CD4-positive, CD25-positive, alpha-beta regulatory T cell (primary cell): ENCODE data around the gene DLG2. TPM values are rescaled to one million over a fixed set of nuclear protein-coding genes. Genes with fewer than 3 reads are reported as not detected.

Source experiments
- ATAC-seq, 2 donors: fragments of 150-1000 bp; cut with Tn5 transposase; one replicate each; pipeline ENCODE4 v1.10.0; 2021; ENCODE audit warnings: low read depth in 2 of 2, moderate number of reproducible peaks in 2 of 2, moderate library complexity in 1 of 2
- DNase-seq, 3 donors: peaks; one replicate each; pipeline versions ENCODE4 v3.0.0 to v3.0.0-alpha.2; 2012 to 2022; ENCODE audit warnings: mixed read lengths in 1 of 3
- H3K27ac ChIP-seq: one replicate; pipeline ENCODE4 v1.7.0; 2013; ENCODE audit warnings: mild to moderate bottlenecking, low read length; ENCODE audit not compliant: insufficient read depth, poor library complexity, severe bottlenecking
- H3K27me3 ChIP-seq: one replicate; pipeline ENCODE4 v1.7.0; 2013; ENCODE audit warnings: low read length; ENCODE audit not compliant: control insufficient read depth, insufficient read depth
- H3K36me3 ChIP-seq: one replicate; pipeline ENCODE4 v1.7.0; 2013; ENCODE audit warnings: mild to moderate bottlenecking, low read length, moderate library complexity; ENCODE audit not compliant: control insufficient read depth, insufficient read depth
- H3K4me1 ChIP-seq: 2 replicates; pipeline ENCODE4 v1.7.0; 2013; ENCODE audit warnings: mild to moderate bottlenecking, low read length; ENCODE audit not compliant: insufficient read depth, control insufficient read depth, poor library complexity, severe bottlenecking
- H3K4me3 ChIP-seq: one replicate; pipeline ENCODE4 v1.7.0; 2013; ENCODE audit warnings: low read depth, mild to moderate bottlenecking, low read length, moderate library complexity
- H3K9me3 ChIP-seq, 2 experiments: 1 replicate in 1 of 2; 2 replicates in 1 of 2; pipeline ENCODE4 v1.7.0; 2013; ENCODE audit warnings: low read length in 2 of 2, mild to moderate bottlenecking in 1 of 2, moderate library complexity in 1 of 2; ENCODE audit not compliant: control insufficient read depth in 2 of 2
- H3K27ac Mint-ChIP-seq, 3 donors: one replicate each; pipeline ENCODE4 v1.8.0; 2020 to 2022; ENCODE audit warnings: mild to moderate bottlenecking in 3 of 3, mixed read lengths in 3 of 3, moderate library complexity in 2 of 3
- H3K27me3 Mint-ChIP-seq: one replicate; pipeline ENCODE4 v1.8.0; 2022; ENCODE audit warnings: mild to moderate bottlenecking, mixed read lengths
- H3K36me3 Mint-ChIP-seq: one replicate; pipeline ENCODE4 v1.8.0; 2020; ENCODE audit warnings: mixed read lengths
- H3K4me1 Mint-ChIP-seq, 4 donors: one replicate each; pipeline ENCODE4 v1.8.0; 2020 to 2022; ENCODE audit warnings: mixed read lengths in 4 of 4, mild to moderate bottlenecking in 1 of 4
- H3K4me3 Mint-ChIP-seq, 4 donors: one replicate each; pipeline ENCODE4 v1.8.0; 2020 to 2022; ENCODE audit warnings: mild to moderate bottlenecking in 4 of 4, mixed read lengths in 4 of 4, moderate library complexity in 3 of 4
- H3K9me3 Mint-ChIP-seq, 7 donors: one replicate each; pipeline ENCODE4 v1.8.0; 2020 to 2022; ENCODE audit warnings: mixed read lengths in 7 of 7, mild to moderate bottlenecking in 3 of 7, moderate library complexity in 2 of 7
- polyA plus RNA-seq, 4 donors: library from polyadenylated mRNA; unstranded; fragments of 300-500 nt; fragmentation: Illumina TruSeq; gene quantifications; one replicate each; pipeline ENCODE4 v1.2.3, GENCODE V29; 2021
- total RNA-seq: library from RNA; stranded (reverse); gene quantifications from one replicate; pipeline ENCODE4 v1.2.3, GENCODE V29; 2022

DLG2 gene
- total and polyA plus RNA-seq, 5 donors from 2014 or later, result 0.26 to 2.0 (median 0.94) TPM

DNA sequence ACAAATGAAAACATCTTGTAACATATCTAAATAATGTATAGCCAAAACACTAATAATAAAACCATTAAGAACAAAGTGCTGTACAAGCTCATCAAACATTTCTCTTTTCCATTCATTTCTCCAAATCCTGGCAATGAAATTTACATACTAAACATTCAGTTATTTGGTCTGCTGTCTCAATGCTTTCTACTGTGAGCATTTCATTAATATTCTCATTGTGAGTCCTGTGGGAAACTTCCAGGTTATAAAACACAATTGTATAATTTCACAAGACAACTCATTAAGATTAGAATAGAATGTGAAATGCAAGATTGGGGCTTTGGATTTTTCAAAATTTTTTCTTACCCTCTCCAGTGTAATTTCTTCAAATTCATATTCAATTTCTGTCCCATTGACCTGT is 1464.0 kb downstream of the DLG2 start:
- Mint-ChIP-seq H3K4me1 (no peaks in the 10 kb centered on the region), H3K9me3 (peaks cover 2 to 35% (median 11%) of the 10 kb centered on the region in 7 donors), H3K27ac (no peak overlapping the region), H3K4me3 (no peak overlapping the region), H3K27me3 (no peaks in the 10 kb centered on the region), H3K36me3 (no peaks in the 10 kb centered on the region)
- H3K4me3 ChIP-seq, result no peak overlapping the region
- H3K36me3 ChIP-seq, result no peaks in the 10 kb centered on the region
- H3K27ac ChIP-seq, result no peak overlapping the region
- DNase-seq (no peak), ATAC-seq (no peak)
- no peaks in the 10 kb centered on the region for H3K9me3 ChIP-seq
- H3K4me1 ChIP-seq, result no peaks in the 10 kb centered on the region
- no peaks in the 10 kb centered on the region for H3K27me3 ChIP-seq

- no peak overlapping the region for H3K27ac Mint-ChIP-seq
- H3K36me3 ChIP-seq, result no peaks in the 10 kb centered on the region
These were observed 1469.5 kb downstream of the DLG2 start for GRCh38 chr11:84157639-84158038.

GRCh38 chr11:84146826-84147225 is 1480.3 kb downstream of the DLG2 start:
- H3K36me3 Mint-ChIP-seq, result no peaks in the 10 kb centered on the region
- Histone ChIP-seq H3K27ac (no peak overlapping the region), H3K27me3 (no peaks in the 10 kb centered on the region), H3K9me3 (no peaks in the 10 kb centered on the region), H3K4me3 (no peak overlapping the region), H3K4me1 (no peaks in the 10 kb centered on the region), H3K36me3 (no peaks in the 10 kb centered on the region)
- no peak overlapping the region for H3K27ac Mint-ChIP-seq
- no peaks in the 10 kb centered on the region for H3K4me1 Mint-ChIP-seq
- DNase-seq, result no peak
- no peak for ATAC-seq
- H3K4me3 Mint-ChIP-seq, result no peak overlapping the region
- H3K9me3 Mint-ChIP-seq, result peaks cover 2 to 15% (median 7%) of the 10 kb centered on the region in 7 donors
- no peaks in the 10 kb centered on the region for H3K27me3 Mint-ChIP-seq

More at GRCh38 chr11:84157639-84158038, 1469.5 kb downstream of the DLG2 start:
- Mint-ChIP-seq H3K27me3 (no peaks in the 10 kb centered on the region), H3K4me3 (no peak overlapping the region), H3K36me3 (no peaks in the 10 kb centered on the region), H3K9me3 (peaks cover 4 to 42% (median 11%) of the 10 kb centered on the region in 7 donors), H3K4me1 (no peaks in the 10 kb centered on the region)
- Histone ChIP-seq H3K4me1 (no peaks in the 10 kb centered on the region), H3K27ac (no peak overlapping the region), H3K27me3 (no peaks in the 10 kb centered on the region), H3K9me3 (peaks cover 0 to 6% of the 10 kb centered on the region in 2 experiments), H3K4me3 (no peak overlapping the region)
- DNase-seq, result no peak
- no peak for ATAC-seq

- Mint-ChIP-seq H3K27ac (no peak overlapping the region), H3K27me3 (no peaks in the 10 kb centered on the region), H3K4me1 (no peaks in the 10 kb centered on the region), H3K9me3 (peaks cover 2 to 9% (median 4%) of the 10 kb centered on the region in 7 donors), H3K4me3 (no peak overlapping the region), H3K36me3 (no peaks in the 10 kb centered on the region)
- DNase-seq (no peak), ATAC-seq (no peak)
- no peaks in the 10 kb centered on the region for H3K36me3 ChIP-seq
- no peaks in the 10 kb centered on the region for H3K4me1 ChIP-seq
- no peak overlapping the region for H3K27ac ChIP-seq
- no peaks in the 10 kb centered on the region for H3K9me3 ChIP-seq
- H3K4me3 ChIP-seq, result no peak overlapping the region
- H3K27me3 ChIP-seq, result no peaks in the 10 kb centered on the region
These were observed 1481.4 kb downstream of the DLG2 start for GRCh38 chr11:84145616-84146185.

GRCh38 chr11:84144531-84144930 is 1482.6 kb downstream of the DLG2 start:
- no peaks in the 10 kb centered on the region for H3K27me3 ChIP-seq
- H3K4me1 Mint-ChIP-seq, result no peaks in the 10 kb centered on the region
- H3K4me3 ChIP-seq, result no peak overlapping the region
- H3K9me3 ChIP-seq, result no peaks in the 10 kb centered on the region
- H3K36me3 ChIP-seq, result no peaks in the 10 kb centered on the region
- no peaks in the 10 kb centered on the region for H3K36me3 Mint-ChIP-seq
- no peaks in the 10 kb centered on the region for H3K27me3 Mint-ChIP-seq
- H3K9me3 Mint-ChIP-seq, result peaks cover 0 to 9% (median 2%) of the 10 kb centered on the region in 7 donors
- ATAC-seq, result no peak
- DNase-seq, result no peak
- H3K27ac Mint-ChIP-seq, result no peak overlapping the region
- no peak overlapping the region for H3K27ac ChIP-seq
- no peak overlapping the region for H3K4me3 Mint-ChIP-seq
- H3K4me1 ChIP-seq, result no peaks in the 10 kb centered on the region

DNA sequence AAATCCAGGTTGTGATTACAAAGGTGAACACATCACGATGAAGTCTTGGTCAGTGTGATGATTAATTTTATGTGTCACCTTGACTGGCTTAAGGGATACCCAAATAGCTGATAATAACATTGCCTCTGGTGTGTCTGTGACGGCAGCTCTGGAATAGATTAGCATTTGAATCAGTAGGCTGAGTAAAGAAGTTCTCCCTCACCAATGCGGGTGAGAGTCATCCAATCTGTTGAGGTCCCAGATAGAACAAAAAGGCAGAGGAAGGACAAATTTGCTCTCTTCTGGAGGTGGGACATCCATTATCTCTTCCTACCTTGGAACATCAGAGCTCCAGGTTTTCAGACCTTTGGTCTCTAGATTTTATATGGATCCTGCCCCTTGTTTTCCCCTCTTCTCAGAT is 1484.7 kb downstream of the DLG2 start:
- H3K4me3 ChIP-seq, result no peak overlapping the region
- Mint-ChIP-seq H3K36me3 (no peaks in the 10 kb centered on the region), H3K9me3 (peaks cover 0 to 11% (median 5%) of the 10 kb centered on the region in 7 donors), H3K4me1 (no peaks in the 10 kb centered on the region), H3K27me3 (no peaks in the 10 kb centered on the region), H3K27ac (no peak overlapping the region), H3K4me3 (no peak overlapping the region)
- no peak overlapping the region for H3K27ac ChIP-seq
- H3K9me3 ChIP-seq, result no peaks in the 10 kb centered on the region
- DNase-seq, result no peak
- no peaks in the 10 kb centered on the region for H3K4me1 ChIP-seq
- no peaks in the 10 kb centered on the region for H3K27me3 ChIP-seq
- ATAC-seq, result no peak
- no peaks in the 10 kb centered on the region for H3K36me3 ChIP-seq

DNA sequence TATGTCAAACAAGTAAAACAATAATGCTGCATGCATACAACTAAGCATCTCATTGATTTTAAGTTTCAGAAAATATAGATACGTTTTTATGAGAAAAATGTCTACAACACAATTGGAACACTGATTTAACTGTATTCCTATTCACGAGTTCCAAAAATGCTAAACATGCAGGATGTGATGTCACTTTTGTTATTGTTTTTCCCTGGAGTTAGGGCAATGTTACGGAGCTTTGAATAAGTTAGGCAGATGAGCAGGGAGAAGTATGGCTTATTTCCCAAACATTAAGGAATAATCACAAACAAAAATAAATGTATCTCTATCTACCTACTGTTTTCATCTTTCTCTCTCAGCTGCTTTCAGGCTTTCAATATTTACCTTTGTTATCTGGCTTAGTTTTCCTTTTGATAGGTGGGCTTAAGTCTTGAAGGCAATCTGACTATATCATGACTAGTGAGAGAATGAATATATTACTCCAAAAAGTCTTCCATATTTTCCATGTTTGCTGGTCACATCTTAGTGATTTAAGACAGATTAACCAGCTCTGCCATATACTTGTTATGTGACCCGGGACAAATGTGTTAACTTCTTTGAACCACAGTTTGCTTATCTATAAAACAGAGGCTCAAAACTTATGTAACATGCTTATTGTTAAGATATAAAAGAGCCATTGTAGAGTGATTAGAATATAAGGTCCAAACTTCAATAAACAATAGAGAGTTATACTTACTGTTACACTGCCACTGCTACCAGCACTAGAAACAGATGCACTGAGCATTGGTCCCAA is 1486.6 kb downstream of the DLG2 start:
- Mint-ChIP-seq H3K27me3 (no peaks in the 10 kb centered on the region), H3K4me3 (no peak overlapping the region), H3K4me1 (no peaks in the 10 kb centered on the region), H3K36me3 (no peaks in the 10 kb centered on the region), H3K9me3 (peaks cover 1 to 11% (median 7%) of the 10 kb centered on the region in 7 donors), H3K27ac (no peak overlapping the region)
- Histone ChIP-seq H3K9me3 (no peaks in the 10 kb centered on the region), H3K27ac (no peak overlapping the region), H3K27me3 (no peaks in the 10 kb centered on the region), H3K4me3 (no peak overlapping the region), H3K36me3 (no peaks in the 10 kb centered on the region), H3K4me1 (no peaks in the 10 kb centered on the region)
- ATAC-seq (no peak), DNase-seq (no peak)

GRCh38 chr11:84137960-84138359 is 1489.2 kb downstream of the DLG2 start:
- H3K4me3 Mint-ChIP-seq, result no peak overlapping the region

More at GRCh38 chr11:84137960-84138359, 1489.2 kb downstream of the DLG2 start:
- Mint-ChIP-seq H3K4me1 (no peaks in the 10 kb centered on the region), H3K36me3 (no peaks in the 10 kb centered on the region), H3K9me3 (peaks cover 2 to 15% (median 8%) of the 10 kb centered on the region in 7 donors), H3K27ac (no peak overlapping the region), H3K27me3 (no peaks in the 10 kb centered on the region)
- H3K4me1 ChIP-seq, result no peaks in the 10 kb centered on the region
- H3K36me3 ChIP-seq, result no peaks in the 10 kb centered on the region
- no peak overlapping the region for H3K27ac ChIP-seq
- ATAC-seq (no peak), DNase-seq (no peak)
- no peak overlapping the region for H3K4me3 ChIP-seq
- H3K9me3 ChIP-seq, result no peaks in the 10 kb centered on the region
- no peaks in the 10 kb centered on the region for H3K27me3 ChIP-seq
